Ramos (cell line): ENCODE data around the gene MAP3K13.

Source experiments
- in situ Hi-C: fragments of 300-500 bp; cut with MboI; formaldehyde crosslinking; loops from one replicate; pipeline ENCODE4 v1.14.3; 2022; ENCODE audit warnings: low sequenced_read_pairs; ENCODE audit not compliant: unreplicated experiment

MAP3K13 gene

DNA sequence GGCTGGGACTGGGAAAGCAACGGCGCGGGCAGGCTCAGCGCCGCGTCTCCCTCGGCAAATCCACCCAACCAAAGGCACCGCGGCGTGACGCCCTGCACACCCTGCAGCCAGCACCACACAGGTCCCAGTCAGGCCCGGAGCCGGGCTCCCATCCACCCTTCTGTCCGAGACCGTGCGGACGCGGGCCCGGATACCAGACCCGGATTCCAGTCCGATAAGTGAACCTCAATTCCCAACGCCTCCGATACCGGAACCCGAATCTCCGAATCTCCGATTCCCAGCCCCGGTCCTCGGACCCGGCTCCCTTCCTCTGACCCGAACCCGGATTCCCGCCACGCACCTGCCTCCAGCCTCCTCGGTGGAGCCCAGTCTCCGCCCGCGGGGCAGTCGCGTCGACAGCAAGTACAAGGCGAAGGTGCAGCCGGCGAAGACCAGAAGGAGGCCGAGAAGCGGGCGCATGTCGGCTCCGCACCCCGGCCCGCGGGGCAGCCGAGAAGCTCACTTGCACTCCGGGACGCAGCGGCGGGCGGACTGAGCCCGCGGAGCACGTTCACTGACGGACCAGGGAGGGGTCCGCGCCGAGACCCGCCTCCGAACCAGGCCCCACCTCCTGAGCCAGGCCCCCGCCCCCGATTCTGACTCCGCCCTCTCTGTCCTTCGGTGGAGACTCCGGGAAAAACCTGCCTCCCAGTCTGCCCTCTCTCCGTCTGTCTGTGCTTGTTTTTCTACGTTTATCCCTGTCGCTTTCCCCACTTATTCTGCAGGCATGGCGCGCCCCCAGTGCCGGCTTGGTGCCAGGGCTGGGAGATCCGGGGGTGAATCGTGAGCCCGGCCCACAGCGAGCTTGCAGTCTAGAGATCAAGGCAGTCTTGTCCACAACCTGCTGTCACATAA is 135.8 kb downstream of the MAP3K13 start, which contains the start of gene TMEM41A:
Gene TMEM41A, minus strand, starts transcription at position 533 of the 894 bp plus-strand sequence. Its CDS starts 74 bp downstream, at position 459.
- in situ Hi-C loops, result no loop called here

- in situ Hi-C loops, result no loop called here
These were observed 140.1 kb downstream of the MAP3K13 start for GRCh38 chr3:185502987-185503386.

DNA sequence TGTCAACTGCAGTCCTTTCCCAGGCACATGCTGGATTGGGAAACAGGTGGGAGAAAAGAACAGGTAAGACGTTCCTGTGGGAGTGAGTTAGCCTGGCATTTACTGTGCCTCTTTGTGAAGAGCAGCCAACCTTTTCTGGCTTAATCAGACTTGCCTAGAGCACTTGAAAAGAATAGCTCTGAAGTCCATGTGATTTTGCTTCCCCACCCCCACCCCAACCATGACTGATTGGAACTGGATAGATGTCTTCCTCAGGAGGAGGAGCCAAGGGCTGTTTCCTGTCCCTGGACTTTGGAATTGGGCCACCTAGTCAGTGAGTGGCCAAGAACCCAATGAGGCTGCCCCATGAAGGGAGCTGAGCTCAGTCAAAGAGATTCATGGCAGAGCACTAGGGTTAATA is 140.6 kb downstream of the MAP3K13 start:
- in situ Hi-C loops, result no loop called here

GRCh38 chr3:185504636-185505035 is 141.7 kb downstream of the MAP3K13 start:
- in situ Hi-C loops, result no loop called here

GRCh38 chr3:185507883-185508282 is 144.9 kb downstream of the MAP3K13 start:
- in situ Hi-C loops, result no loop called here

GRCh38 chr3:185508335-185508991 is 145.5 kb downstream of the MAP3K13 start:
- in situ Hi-C loops, result no loop called here

GRCh38 chr3:185511711-185512110 is 148.8 kb downstream of the MAP3K13 start:
- in situ Hi-C loops, result no loop called here

- in situ Hi-C loops, result no loop called here
These were observed 154.6 kb downstream of the MAP3K13 start for GRCh38 chr3:185517387-185518130.

- in situ Hi-C loops, result no loop called here
These were observed 156.1 kb downstream of the MAP3K13 start for GRCh38 chr3:185519021-185519420.

GRCh38 chr3:185521349-185522138 is 158.6 kb downstream of the MAP3K13 start:
- in situ Hi-C loops, result no loop called here

GRCh38 chr3:185526349-185526951 is 163.5 kb downstream of the MAP3K13 start:
- in situ Hi-C loops, result no loop called here

DNA sequence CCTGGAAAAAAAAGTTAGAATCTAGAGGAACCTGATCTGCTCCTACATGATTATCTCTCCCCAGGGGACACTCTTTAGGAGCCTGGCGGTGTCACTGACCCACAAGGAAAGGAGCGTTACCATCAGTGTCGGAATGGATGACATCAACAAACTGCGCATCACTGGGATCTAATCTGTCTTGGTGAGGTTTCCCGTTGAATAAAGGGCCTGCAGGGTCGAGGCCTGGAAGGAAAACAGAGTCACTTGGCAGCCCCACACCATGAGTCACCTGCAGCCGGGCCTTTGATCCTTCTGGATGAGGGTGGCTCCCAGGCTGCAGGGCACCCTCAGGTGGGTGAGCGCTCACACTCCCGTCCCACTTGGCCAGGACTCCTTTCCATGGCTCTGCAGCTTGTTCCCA is 164.4 kb downstream of the MAP3K13 start:
- in situ Hi-C loops, result no loop called here

GRCh38 chr3:185528532-185528931 is 165.6 kb downstream of the MAP3K13 start:
- in situ Hi-C loops, result no loop called here

GRCh38 chr3:185530856-185531255 is 167.9 kb downstream of the MAP3K13 start:
- in situ Hi-C loops, result no loop called here

- in situ Hi-C loops, result no loop called here
These were observed 170.0 kb downstream of the MAP3K13 start for GRCh38 chr3:185532901-185533300.

- in situ Hi-C loops, result no loop called here
These were observed 171.6 kb downstream of the MAP3K13 start for GRCh38 chr3:185534511-185534910.

- in situ Hi-C loops, result no loop called here
These were observed 174.5 kb downstream of the MAP3K13 start for GRCh38 chr3:185537369-185537970.
